GM12878 (cell line): ENCODE results near the gene SOX6. TPM values are rescaled to one million over a fixed set of nuclear protein-coding genes. Genes with fewer than 3 reads are reported as not detected.

Experiments used
- ATAC-seq: fragments of 200-7000 bp; cut with Tn5 transposase; 3 replicates; pipeline ENCODE4 v1.9.1; 2020; ENCODE audit warnings: mild to moderate bottlenecking, moderate library complexity
- BruUV-seq: library from RNA; stranded (reverse); fragments of 400-500 nt; replicated peaks from 2 replicates; lab custom pipeline; 2021; lab: Mats Ljungman, UMichigan
- CTCF ChIA-PET: fragments of 300-600 bp; sonication (Branson Sonifier 250); formaldehyde crosslinking; extraction: SDS; loops from one replicate; lab custom pipeline; 2021; ENCODE audit warnings: inconsistent platforms; lab: Yijun Ruan, JAX
- POLR2A ChIA-PET: fragments of 350-600 bp; formaldehyde crosslinking; extraction: SDS; loops from one replicate; lab custom pipeline; 2021; ENCODE audit warnings: inconsistent platforms; lab: Charles Lee
- RAD21 ChIA-PET: fragments of 300-600 bp; sonication (Branson Sonifier 250); formaldehyde crosslinking; loops from one replicate; lab custom pipeline; 2023; ENCODE audit warnings: antibody characterized with exemption; ENCODE audit not compliant: unreplicated experiment; lab: Charles Lee
- SMC1A ChIA-PET: fragments of 300-600 bp; sonication (Branson Sonifier 250); formaldehyde crosslinking; loops from one replicate; lab custom pipeline; 2023; ENCODE audit not compliant: unreplicated experiment, uncharacterized antibody; lab: Charles Lee
- DNase-seq: peaks from one replicate; pipeline ENCODE4 v3.0.0-alpha.2; 2011; ENCODE audit warnings: low read depth, low spot score
- FAIRE-seq: peaks from 3 replicates; lab custom pipeline; 2011; peaks lifted over from hg19 to GRCh38; lab: Jason Lieb, UNC
- H2AFZ ChIP-seq: 2 replicates; pipeline ENCODE4 v1.6.0; 2011; ENCODE audit warnings: low read depth, low read length, control low read depth; ENCODE audit not compliant: control insufficient read depth
- H3K27ac ChIP-seq: 2 replicates; pipeline ENCODE4 v1.5.1; 2011; ENCODE audit warnings: control low read depth; ENCODE audit not compliant: control insufficient read depth, insufficient read depth
- H3K27me3 ChIP-seq, 2 experiments: replicated peaks in 1 of 2; 2 replicates each; pipeline versions ENCODE4 v1.6.0 to v1.6.1; 2011; ENCODE audit warnings: low read length in 1 of 2; ENCODE audit not compliant: control insufficient read depth in 2 of 2, insufficient read depth in 2 of 2
- H3K36me3 ChIP-seq, 2 experiments: 2 replicates each; pipeline ENCODE4 v1.5.1; 2011; ENCODE audit warnings: low read length in 1 of 2; ENCODE audit not compliant: control insufficient read depth in 2 of 2, insufficient read depth in 2 of 2
- H3K4me1 ChIP-seq: 2 replicates; pipeline ENCODE4 v1.6.1; 2011; ENCODE audit warnings: mild to moderate bottlenecking, low read length, moderate library complexity, mixed read lengths; ENCODE audit not compliant: control insufficient read depth, insufficient read depth
- H3K4me2 ChIP-seq: 2 replicates; pipeline ENCODE4 v1.6.0; 2011; ENCODE audit warnings: control low read depth; ENCODE audit not compliant: control insufficient read depth, insufficient read depth
- H3K4me3 ChIP-seq: fragments of 200-600 bp; sonication (generic); 2 replicates; pipeline ENCODE4 v1.5.1; 2016
- H3K79me2 ChIP-seq: 2 replicates; pipeline ENCODE4 v1.6.0; 2011; ENCODE audit warnings: low read length; ENCODE audit not compliant: control insufficient read depth, insufficient read depth
- H3K9ac ChIP-seq: 2 replicates; pipeline ENCODE4 v1.8.0; 2011; ENCODE audit warnings: low read length, control low read depth, mixed read lengths; ENCODE audit not compliant: control insufficient read depth, insufficient read depth
- H3K9me3 ChIP-seq: replicated peaks from 3 replicates; pipeline ENCODE4 v1.5.1; 2011; ENCODE audit warnings: mild to moderate bottlenecking, low read length; ENCODE audit not compliant: control insufficient read depth, insufficient read depth
- H4K20me1 ChIP-seq: 2 replicates; pipeline ENCODE4 v1.6.0; 2011; ENCODE audit not compliant: control insufficient read depth, insufficient read depth
- CTCF ChIP-seq, 3 experiments: IDR thresholded peaks in 2 of 3; conservative IDR thresholded peaks in 1 of 3; 2 replicates each; pipeline ENCODE4 v1.5.1; 2011; ENCODE audit warnings: low read depth in 3 of 3, low read length in 3 of 3, mild to moderate bottlenecking in 3 of 3, control low read depth in 2 of 3, moderate library complexity in 2 of 3, inconsistent platforms in 1 of 3, mixed read lengths in 1 of 3; ENCODE audit not compliant: control insufficient read depth in 2 of 3, insufficient read depth in 1 of 3; ENCODE audit errors: extremely low read depth in 1 of 3
- CUX1 ChIP-seq: IDR thresholded peaks from 2 replicates; pipeline ENCODE4 v1.6.1; 2012; ENCODE audit warnings: improper control_type of control experiment, low read depth, low read length; ENCODE audit not compliant: insufficient replicate concordance
- NFIC ChIP-seq: IDR thresholded peaks from 2 replicates; pipeline ENCODE4 v1.6.1; 2012; ENCODE audit warnings: low read depth, mild to moderate bottlenecking, inconsistent platforms, low read length, moderate library complexity
- NRF1 ChIP-seq: conservative IDR thresholded peaks from 2 replicates; pipeline ENCODE4 v1.6.1; 2011; ENCODE audit warnings: mild to moderate bottlenecking, low read depth, low read length, improper control_type of control experiment
- ZNF24 ChIP-seq: fragments of 450-650 bp; IDR thresholded peaks from 2 replicates; pipeline ENCODE4 v1.6.1; 2017; ENCODE audit warnings: antibody characterized with exemption, mild to moderate bottlenecking
- WGBS: methylation state at CpG from one replicate; pipeline ENCODE4 v1.1.6; 2016; ENCODE audit warnings: low lambda C conversion rate; ENCODE audit not compliant: insufficient replicate concordance, insufficient coverage; ENCODE audit errors: missing lambda C conversion rate; 5-methylcytosine and 5-hydroxymethylcytosine counted together
- in situ Hi-C: fragments of 300-500 bp; cut with MboI; formaldehyde crosslinking; loops from 9 replicates; pipeline ENCODE4 v1.14.3; 2018; ENCODE audit warnings: mixed read lengths
- intact Hi-C: fragments of 100-400 bp; cut with micrococcal nuclease; formaldehyde crosslinking; loops from one replicate; pipeline ENCODE4 v1.14.2; 2022; ENCODE audit not compliant: unreplicated experiment
- polyA plus RNA-seq, 11 experiments: library from polyadenylated mRNA; depleted of rRNA in 4 of 11; unstranded in 6 of 11; stranded (reverse) in 5 of 11; fragments of >200 nt; fragmentation: Nextera tagmentation in 4 of 11; fragmentation: Illumina TruSeq in 1 of 11; extraction: Ambion mirVana in 4 of 11; extraction: Trizol in 1 of 11; gene quantifications; 1 replicate in 1 of 11; 2 replicates in 10 of 11; pipeline versions ENCODE4 v1.2.1 to v1.2.3, GENCODE V29; 2011 to 2016; ENCODE audit warnings: inconsistent platforms in 2 of 11, missing spikeins in 2 of 11, low read depth in 1 of 11
- total RNA-seq, 4 experiments: library from RNA; depleted of rRNA in 3 of 4; stranded (reverse); fragments of >200 nt in 3 of 4; fragmentation: Illumina TruSeq in 1 of 4; extraction: Trizol in 1 of 4; gene quantifications; 2 replicates each; pipeline versions ENCODE4 v1.2.1 to v1.2.3, GENCODE V29; 2013 to 2021

The SOX6 gene
- total and polyA plus RNA-seq, 10 of the 15 experiments (the other 5 are each of a cell fraction or from before 2014, with no cell fraction given), result 0.03 to 0.71 (median 0.29) TPM; not detected in 4

DNA sequence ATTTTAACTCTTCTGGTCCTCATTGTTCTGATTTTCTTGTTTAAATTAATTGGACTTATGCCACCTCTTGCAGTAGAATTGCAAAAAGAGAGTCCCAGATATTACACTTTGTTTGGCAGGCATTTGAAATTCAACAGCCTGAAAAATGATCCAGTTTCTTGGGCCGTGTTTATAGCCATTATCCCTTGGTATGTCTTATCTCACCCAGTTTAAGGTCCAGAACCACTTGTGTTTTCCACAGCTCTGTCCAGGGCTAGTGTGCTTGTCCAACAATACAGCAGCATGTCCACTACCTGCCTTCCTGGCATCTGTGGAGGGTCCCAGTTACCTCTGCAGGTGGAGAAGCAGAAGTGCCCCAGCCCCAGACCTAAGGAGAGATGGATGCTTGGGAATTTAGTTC lies 397.4 kb downstream of the SOX6 start:
- ChIA-PET RAD21 (no interaction called here), POLR2A (no interaction called here), CTCF (no interaction called here), SMC1A (no interaction called here)
- intact Hi-C loops (no loop called here), in situ Hi-C loops (no loop called here)
- no peaks in the 10 kb centered on the region for H3K4me1 ChIP-seq
- H3K27me3 ChIP-seq, result no peaks in the 10 kb centered on the region
- BruUV-seq, result no TSS peak
- no peak overlapping the region for H3K4me2 ChIP-seq
- DNase-seq, result no peak
- ATAC-seq, result no peak
- no peaks in the 10 kb centered on the region for H3K79me2 ChIP-seq
- FAIRE-seq, result no peak
- 0% methylated on average over 1 of the region's 1 CpG for WGBS
- no peaks in the 10 kb centered on the region for H3K36me3 ChIP-seq
- H3K9me3 ChIP-seq, result no peaks in the 10 kb centered on the region
- H3K4me3 ChIP-seq, result no peak overlapping the region
- no peak overlapping the region for H3K9ac ChIP-seq
- H4K20me1 ChIP-seq, result no peaks in the 10 kb centered on the region
- no peak for TF ChIP-seq NRF1
- no peak for TF ChIP-seq ZNF24
- TF ChIP-seq CTCF (IDR thresholded peaks at IDR 0.05 in 2 of 3, conservative IDR thresholded peaks at IDR 0.05 in 1 of 3; ENCODE audit: control insufficient read depth in 2 of 3, extremely low read depth in 1 of 3, insufficient read depth in 1 of 3, low read depth in 3 of 3, low read length in 3 of 3), result no peak
- TF ChIP-seq CUX1, result no peak
- TF ChIP-seq NFIC, result no peak
- no peak overlapping the region for H2AFZ ChIP-seq
- no peak overlapping the region for H3K27ac ChIP-seq
